Lung (tissue), 12 donors: Measurements from ENCODE around the gene BMERB1. TPM values are rescaled to one million over a fixed set of nuclear protein-coding genes. Genes with fewer than 3 reads are reported as not detected.

Experiments
- ATAC-seq: fragments of 200-7000 bp; cut with Tn5 transposase; one replicate; pipeline ENCODE4 v1.9.1; 2020; ENCODE audit warnings: moderate number of reproducible peaks; ENCODE audit not compliant: insufficient read depth, low FRiP score
- DNase-seq, 3 donors: peaks; one replicate each; pipeline ENCODE4 v3.0.0-alpha.2; 2013 to 2017
- H3K27ac ChIP-seq, 2 donors: one replicate each; pipeline ENCODE4 v1.5.1; 2013; ENCODE audit warnings: mild to moderate bottlenecking in 2 of 2, moderate library complexity in 2 of 2, control low read depth in 1 of 2, inconsistent platforms in 1 of 2, low read depth in 1 of 2, low read length in 1 of 2
- H3K27me3 ChIP-seq, 3 donors: one replicate each; pipeline ENCODE4 v1.5.1; 2013; ENCODE audit warnings: low read length in 2 of 3; ENCODE audit not compliant: control insufficient read depth in 3 of 3, insufficient read depth in 3 of 3
- H3K36me3 ChIP-seq, 4 donors: one replicate each; pipeline ENCODE4 v1.5.1; 2013; ENCODE audit warnings: low read length in 4 of 4, mild to moderate bottlenecking in 1 of 4, moderate library complexity in 1 of 4; ENCODE audit not compliant: control insufficient read depth in 4 of 4, insufficient read depth in 4 of 4
- H3K4me1 ChIP-seq, 5 donors: one replicate each; pipeline ENCODE4 v1.5.1; 2013; ENCODE audit warnings: low read length in 5 of 5, mild to moderate bottlenecking in 2 of 5, moderate library complexity in 1 of 5; ENCODE audit not compliant: control insufficient read depth in 5 of 5, insufficient read depth in 5 of 5
- H3K4me3 ChIP-seq: one replicate; pipeline ENCODE4 v1.5.1; 2013; ENCODE audit warnings: mild to moderate bottlenecking, control low read depth, moderate library complexity
- H3K9ac ChIP-seq, 2 donors: one replicate each; pipeline ENCODE4 v1.5.1; 2013; ENCODE audit warnings: low read length in 2 of 2, control low read depth in 1 of 2; ENCODE audit not compliant: insufficient read depth in 1 of 2
- H3K9me3 ChIP-seq, 4 donors: one replicate each; pipeline ENCODE4 v1.5.1; 2013; ENCODE audit warnings: low read length in 3 of 4, mild to moderate bottlenecking in 1 of 4, moderate library complexity in 1 of 4; ENCODE audit not compliant: control insufficient read depth in 4 of 4, insufficient read depth in 3 of 4
- WGBS, 2 donors: extraction: QIAGEN DNeasy Blood & Tissue Kit; methylation state at CpG; one replicate each; pipeline ENCODE4 v1.1.7; 2013; 5-methylcytosine and 5-hydroxymethylcytosine counted together
- polyA plus RNA-seq, 2 donors: library from polyadenylated mRNA; stranded (reverse); fragments of 200-250 nt; gene quantifications; one replicate each; pipeline ENCODE4 v1.2.1, GENCODE V29; 2013
- total RNA-seq, 2 donors: library from RNA; depleted of rRNA in 1 of 2; stranded (reverse); fragments of >200 nt in 1 of 2; gene quantifications; one replicate each; pipeline ENCODE4 v1.2.1, GENCODE V29; 2014 to 2021
- TF ChIP-seq, protein P1 (sequence below): IDR thresholded peaks from 2 replicates; pipeline ENCODE4 v1.5.1; 2012; ENCODE audit warnings: mild to moderate bottlenecking; ENCODE audit errors: control extremely low read depth, extremely low read depth
- donor health status: control.
- donor health status: control.
- donor health status: Bipolar disorder and iron deficiency.
- donor health status: healthy.
- donor health status: DM: yes; HTN: yes; CAD: no.

Gene BMERB1
- total and polyA plus RNA-seq, 4 donors = 5.6 to 17.5 (median 7.9) TPM

DNA sequence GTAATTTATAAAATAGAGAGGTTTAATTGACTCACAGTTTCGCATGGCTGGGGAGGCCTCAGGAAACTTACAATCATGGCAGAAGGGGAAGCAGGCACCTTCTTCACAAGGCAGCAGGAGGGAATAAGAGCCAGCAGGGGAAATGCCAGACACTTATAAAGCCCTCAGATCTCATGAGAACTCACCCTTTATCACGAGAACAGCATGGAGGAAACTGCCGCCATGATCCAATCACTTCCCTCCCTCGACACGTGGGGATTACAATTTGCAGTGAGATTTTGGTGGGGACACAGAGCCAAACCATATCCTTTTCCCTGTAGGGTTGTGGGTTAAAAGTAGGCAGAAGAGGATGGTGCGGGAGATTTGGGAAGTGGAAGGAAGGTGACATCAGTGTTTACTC lies 101.4 kb downstream of the BMERB1 start:
- no peak for DNase-seq
- Histone ChIP-seq H3K4me3 (no peak overlapping the region), H3K36me3 (peaks cover 0 to 2% (median 0%) of the 10 kb centered on the region in 4 donors), H3K27me3 (no peaks in the 10 kb centered on the region), H3K9ac (no peak overlapping the region), H3K9me3 (no peaks in the 10 kb centered on the region), H3K27ac (no peak overlapping the region), H3K4me1 (no peaks in the 10 kb centered on the region)
- TF ChIP-seq, protein P1, sequence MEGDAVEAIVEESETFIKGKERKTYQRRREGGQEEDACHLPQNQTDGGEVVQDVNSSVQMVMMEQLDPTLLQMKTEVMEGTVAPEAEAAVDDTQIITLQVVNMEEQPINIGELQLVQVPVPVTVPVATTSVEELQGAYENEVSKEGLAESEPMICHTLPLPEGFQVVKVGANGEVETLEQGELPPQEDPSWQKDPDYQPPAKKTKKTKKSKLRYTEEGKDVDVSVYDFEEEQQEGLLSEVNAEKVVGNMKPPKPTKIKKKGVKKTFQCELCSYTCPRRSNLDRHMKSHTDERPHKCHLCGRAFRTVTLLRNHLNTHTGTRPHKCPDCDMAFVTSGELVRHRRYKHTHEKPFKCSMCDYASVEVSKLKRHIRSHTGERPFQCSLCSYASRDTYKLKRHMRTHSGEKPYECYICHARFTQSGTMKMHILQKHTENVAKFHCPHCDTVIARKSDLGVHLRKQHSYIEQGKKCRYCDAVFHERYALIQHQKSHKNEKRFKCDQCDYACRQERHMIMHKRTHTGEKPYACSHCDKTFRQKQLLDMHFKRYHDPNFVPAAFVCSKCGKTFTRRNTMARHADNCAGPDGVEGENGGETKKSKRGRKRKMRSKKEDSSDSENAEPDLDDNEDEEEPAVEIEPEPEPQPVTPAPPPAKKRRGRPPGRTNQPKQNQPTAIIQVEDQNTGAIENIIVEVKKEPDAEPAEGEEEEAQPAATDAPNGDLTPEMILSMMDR = no peak
- WGBS, 2 donors = 77 to 89% methylated on average over 6 of the region's 6 CpGs
- ATAC-seq = no peak

DNA sequence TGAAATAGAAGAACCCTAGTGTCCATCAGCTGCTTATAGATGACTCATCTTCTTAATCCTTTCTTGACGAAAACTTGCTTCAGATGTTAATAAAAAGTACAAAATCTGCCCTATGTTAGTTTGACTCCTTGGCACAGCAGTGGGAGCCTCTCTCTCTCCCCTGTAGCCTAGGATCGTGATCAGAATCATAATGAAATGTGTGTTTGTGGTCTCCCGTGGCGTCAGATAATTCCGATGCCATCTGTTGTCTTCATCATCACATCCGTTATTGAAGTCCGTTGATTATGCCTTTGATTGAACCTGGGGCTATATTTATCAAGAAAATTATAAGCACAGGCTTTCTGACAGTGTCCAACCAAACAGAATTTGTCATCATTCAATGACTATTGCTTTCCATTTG lies 102.5 kb downstream of the BMERB1 start:
- no peak overlapping the region for H3K9ac ChIP-seq
- WGBS, 2 donors = 93 to 94% methylated on average over 7 of the region's 7 CpGs
- H3K9me3 ChIP-seq = no peaks in the 10 kb centered on the region
- no peak overlapping the region for H3K4me3 ChIP-seq
- no peaks in the 10 kb centered on the region for H3K27me3 ChIP-seq
- no peaks in the 10 kb centered on the region for H3K4me1 ChIP-seq
- DNase-seq (no peak), ATAC-seq (no peak)
- TF ChIP-seq, protein P1 = no peak
- no peak overlapping the region for H3K27ac ChIP-seq
- peaks cover 0 to 2% (median 0%) of the 10 kb centered on the region in 4 donors for H3K36me3 ChIP-seq

DNA sequence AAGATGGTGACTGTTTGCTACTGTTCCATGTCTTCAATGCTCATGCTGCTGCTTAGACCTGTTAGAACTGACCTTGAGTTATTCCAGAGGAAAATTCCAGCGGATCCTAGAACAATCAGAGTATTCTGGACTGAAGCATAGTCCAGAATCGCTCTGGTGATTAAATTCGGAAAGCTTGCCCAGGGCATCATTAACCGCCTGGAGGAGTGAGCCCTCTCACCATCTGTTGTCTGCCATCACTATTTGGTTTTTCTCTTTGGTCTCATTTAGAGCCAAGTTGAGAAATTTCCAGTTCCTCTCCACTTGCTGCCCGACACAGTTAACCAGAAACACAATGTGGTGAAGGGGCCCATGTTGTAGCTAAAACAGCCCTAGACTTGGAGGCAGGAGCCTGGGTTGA lies 104.1 kb downstream of the BMERB1 start:
- Histone ChIP-seq H3K27ac (no peak overlapping the region), H3K4me1 (peaks cover 0 to 1% (median 0%) of the 10 kb centered on the region in 5 donors), H3K36me3 (peaks cover 0 to 2% (median 0%) of the 10 kb centered on the region in 4 donors), H3K27me3 (no peaks in the 10 kb centered on the region), H3K4me3 (no peak overlapping the region), H3K9me3 (peaks cover 0 to 6% (median 2%) of the 10 kb centered on the region in 4 donors), H3K9ac (no peak overlapping the region)
- no peak for ATAC-seq
- no peak for DNase-seq
- TF ChIP-seq, protein P1 = no peak
- 87 to 88% methylated on average over 5 of the region's 5 CpGs for WGBS, 2 donors

DNA sequence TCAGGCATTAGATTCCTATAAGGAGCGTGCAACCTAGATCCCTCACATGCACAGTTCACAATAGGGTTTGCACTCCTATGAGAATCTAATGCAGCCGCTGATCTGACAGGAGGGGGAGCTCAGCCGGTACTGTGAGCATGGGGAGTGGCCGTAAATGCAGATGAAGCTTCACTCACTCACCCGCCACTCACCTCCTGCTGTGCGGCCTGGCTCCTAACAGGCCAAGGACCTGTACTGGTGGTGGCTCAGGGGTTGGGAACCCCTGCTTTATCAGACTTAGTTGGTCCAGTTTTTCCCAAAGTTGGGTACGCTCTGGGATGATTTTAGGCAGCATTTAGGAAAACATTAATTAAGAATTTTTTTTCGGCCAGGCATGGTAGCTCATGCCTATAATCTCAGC lies 104.8 kb downstream of the BMERB1 start:
- H3K27me3 ChIP-seq = no peaks in the 10 kb centered on the region
- WGBS, 2 donors = 82 to 85% methylated on average over 8 of the region's 8 CpGs
- no peak for ATAC-seq
- DNase-seq = no peak
- peaks cover 0 to 1% (median 0%) of the 10 kb centered on the region in 5 donors for H3K4me1 ChIP-seq
- peaks cover 0 to 6% (median 2%) of the 10 kb centered on the region in 4 donors for H3K9me3 ChIP-seq
- no peak overlapping the region for H3K4me3 ChIP-seq
- TF ChIP-seq, protein P1 = no peak
- peaks cover 0 to 2% (median 0%) of the 10 kb centered on the region in 4 donors for H3K36me3 ChIP-seq
- H3K27ac ChIP-seq = no peak overlapping the region
- H3K9ac ChIP-seq = no peak overlapping the region
